Islet of Langerhans (tissue), 1 donor: ENCODE data around the gene CPNE5.
"Not testable (repeated sequence)": the region's sequence is repeated elsewhere in the genome, so short reads cannot be mapped to it uniquely, and the experiment has no call there.

Experiments used
- FAIRE-seq: peaks from one replicate; lab custom pipeline; 2011; peaks lifted over from hg19 to GRCh38; lab: Jason Lieb, UNC

CPNE5 gene

DNA sequence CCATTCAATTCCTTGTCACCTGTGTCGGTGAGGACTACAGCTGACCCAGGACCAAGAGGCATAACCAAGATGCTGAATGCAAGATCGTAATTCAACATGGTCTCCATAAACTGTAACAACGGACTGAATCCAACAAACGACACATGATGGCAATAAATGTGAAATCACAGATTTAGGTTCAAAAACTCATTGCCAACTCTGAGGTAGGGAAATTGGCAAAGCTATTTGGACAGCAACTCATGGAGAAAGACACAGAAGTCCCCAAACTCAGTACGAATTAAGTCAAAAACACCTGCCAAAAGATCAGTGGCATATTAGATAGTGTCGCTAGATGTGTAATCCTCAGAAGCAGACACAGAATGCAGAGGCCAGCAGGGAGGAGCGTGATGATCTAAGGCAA lies 25.0 kb downstream of the CPNE5 start:
- no peak for FAIRE-seq

DNA sequence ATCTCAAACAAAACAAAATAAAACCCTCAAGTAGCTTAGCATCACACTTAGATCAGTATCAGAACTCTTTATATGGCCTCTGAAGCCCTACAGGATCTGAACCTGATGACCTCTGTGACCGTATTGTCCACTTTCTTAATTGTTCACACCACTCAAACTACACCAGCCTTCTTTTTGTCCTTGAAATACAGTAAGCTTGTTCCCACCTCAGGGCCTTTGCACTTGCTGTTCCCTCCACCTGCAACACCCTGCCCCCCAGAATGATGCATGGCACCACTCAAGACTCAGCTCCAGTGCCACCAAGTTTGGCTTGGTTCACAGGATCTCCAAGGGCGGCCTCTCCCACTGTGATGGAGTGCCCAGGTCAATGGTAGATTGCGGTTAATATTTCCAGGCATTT lies 25.7 kb downstream of the CPNE5 start:
- no peak for FAIRE-seq

DNA sequence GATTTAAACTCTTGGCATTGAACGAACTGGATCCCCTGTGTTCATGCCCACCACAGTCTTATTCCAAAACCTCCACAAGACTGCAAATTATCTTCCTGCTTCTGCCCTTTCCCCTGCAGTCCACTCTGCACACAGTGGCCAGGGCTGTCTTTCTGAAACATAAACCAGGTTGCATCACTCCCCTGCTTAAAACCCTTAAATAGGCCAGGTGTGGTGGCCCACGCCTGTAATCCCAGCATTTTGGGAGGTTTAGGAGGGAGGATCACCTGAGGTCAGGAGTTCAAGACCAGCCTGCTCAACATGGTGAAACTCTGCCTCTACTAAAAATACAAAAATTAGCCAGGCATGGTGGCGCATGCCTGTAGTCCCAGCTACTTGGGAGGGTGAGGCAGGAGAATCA lies 26.2 kb downstream of the CPNE5 start:
- not testable (repeated sequence) for FAIRE-seq

DNA sequence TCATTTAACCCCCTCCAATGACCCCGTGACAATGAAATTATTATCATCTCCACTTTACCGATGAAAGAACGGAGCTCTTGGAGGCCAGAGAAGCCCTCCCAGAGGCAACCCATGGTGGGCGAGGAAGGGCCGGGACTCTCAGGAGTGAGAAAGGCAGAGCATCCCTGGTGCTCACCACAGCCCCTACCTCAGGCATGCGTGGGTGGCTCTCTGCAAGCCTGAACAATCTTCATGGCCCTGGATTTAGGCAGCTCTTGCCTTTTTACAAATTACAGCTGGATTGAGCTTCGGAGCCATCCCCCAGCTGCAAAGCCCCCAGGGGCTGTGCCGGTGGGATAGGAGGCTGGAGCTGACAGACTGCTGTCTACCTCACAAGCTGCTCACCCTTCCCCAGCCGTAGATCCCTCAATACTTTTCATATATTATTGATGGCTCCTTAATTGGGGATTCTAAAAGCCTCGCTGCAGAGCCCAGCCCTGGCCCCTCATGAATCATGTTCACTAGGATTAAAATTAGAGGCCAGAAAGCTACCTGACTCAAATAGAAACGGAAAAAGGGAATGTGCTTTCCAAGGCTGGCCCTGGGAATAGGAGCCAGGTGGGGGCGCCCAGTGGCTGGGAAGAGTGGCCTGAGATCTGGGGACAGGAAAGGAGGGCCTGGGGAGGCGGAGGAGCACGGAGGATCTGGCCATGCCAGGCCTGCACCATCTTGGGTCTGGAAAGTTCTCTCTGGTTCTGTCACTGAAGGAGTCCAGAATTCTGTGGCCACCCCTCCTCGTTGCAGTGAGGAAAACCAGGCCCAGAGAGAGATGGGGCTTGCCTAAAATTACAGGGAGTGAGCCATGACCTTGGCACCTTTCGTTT lies 29.1 kb downstream of the CPNE5 start:
- no peak for FAIRE-seq

DNA sequence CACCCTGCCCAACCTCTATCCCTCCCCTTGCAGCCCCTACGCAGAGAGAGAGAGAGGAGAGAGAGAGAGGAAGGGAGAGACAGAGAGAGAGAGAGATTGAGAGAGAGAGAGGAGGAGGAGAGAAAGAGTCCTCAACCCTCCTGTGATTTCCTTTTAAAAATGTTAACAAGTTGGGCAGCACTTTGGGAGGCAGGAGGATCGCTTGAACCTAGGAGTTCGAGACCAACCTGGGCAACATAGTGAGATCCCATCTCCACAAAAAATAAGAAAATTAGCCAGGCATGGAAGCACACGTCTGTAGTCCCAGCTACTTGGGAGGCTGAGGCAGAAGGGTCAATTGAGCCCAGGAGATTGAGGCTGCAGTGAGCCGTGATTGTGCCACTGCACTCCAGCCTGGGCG lies 30.1 kb downstream of the CPNE5 start:
- FAIRE-seq: no peak

DNA sequence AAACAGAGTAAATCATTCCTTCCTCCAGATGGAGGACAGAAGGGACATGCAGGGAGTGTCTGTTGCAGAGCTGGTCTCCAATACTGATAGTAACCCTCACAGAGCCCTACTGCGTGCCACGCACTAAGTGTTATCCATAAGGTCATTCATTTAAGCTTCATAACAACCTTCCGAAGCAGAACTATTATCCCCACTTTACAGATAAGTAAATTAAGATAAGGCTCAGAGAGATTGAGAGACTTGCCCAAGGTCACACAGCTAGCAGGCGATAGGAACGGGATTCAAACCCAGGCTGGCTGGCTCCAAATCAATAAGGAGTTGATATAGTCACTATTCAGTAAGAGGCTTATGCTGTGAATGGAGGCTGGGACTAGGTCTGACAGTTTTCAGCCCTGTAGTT lies 30.6 kb downstream of the CPNE5 start:
- FAIRE-seq: no peak

DNA sequence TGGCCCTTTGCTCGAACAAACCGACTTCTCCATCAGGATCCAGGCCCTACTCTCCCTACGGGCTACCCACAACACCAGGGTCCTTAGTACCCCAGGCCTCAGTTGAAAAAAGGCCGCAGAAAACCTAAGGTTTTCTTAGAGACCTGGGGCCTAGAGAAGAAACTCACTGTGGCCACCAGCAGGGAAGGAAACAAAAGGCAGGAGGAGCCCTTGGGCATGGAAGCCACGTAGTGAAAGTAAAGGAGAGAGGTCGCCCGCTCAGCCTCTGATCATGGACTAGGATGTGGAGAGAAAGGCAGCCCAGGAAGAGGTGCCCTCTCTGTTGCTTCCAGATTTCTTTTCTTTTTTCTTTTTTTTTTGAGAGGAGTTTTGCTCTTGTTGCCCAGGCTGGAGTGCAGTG lies 31.5 kb downstream of the CPNE5 start:
- FAIRE-seq: no peak

DNA sequence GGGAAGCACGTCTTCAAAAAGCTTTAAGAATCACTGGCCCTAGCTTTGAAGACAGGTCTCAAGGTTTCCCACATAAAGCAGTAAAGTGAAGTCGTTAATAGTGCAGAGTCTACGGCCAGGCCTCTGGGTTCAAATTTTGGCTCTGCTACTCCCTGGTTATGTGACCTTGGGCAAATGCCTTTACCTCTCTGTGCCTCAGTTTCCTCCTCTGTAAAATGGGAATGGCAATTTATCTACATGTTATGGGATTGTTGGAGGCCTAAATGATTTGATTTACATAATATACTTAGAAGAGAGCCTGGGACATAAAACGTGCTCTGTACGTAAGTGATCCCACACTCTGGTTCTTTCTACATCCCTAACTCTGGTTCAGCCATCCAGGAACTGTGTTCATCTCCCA lies 32.1 kb downstream of the CPNE5 start:
- FAIRE-seq: no peak

DNA sequence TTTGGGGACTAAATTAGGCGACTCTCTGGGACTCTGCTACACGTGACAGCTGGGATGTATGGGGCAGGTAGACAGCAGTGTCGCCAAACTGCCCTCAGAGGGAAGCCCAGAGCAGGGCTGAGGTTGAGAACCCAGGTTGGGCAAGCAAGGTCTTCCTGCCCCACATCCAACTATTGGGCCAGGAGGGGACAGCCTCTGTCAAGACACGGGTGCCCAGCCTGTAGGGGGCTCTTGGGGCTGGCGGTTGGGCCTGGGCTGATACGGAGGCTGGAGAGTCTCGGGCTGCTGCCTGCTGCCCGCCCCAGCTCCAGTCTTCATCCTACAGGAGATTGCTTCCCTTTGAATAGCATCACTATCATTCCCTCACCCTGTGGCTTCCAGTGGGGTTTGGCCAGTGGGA lies 33.3 kb downstream of the CPNE5 start:
- no peak for FAIRE-seq

DNA sequence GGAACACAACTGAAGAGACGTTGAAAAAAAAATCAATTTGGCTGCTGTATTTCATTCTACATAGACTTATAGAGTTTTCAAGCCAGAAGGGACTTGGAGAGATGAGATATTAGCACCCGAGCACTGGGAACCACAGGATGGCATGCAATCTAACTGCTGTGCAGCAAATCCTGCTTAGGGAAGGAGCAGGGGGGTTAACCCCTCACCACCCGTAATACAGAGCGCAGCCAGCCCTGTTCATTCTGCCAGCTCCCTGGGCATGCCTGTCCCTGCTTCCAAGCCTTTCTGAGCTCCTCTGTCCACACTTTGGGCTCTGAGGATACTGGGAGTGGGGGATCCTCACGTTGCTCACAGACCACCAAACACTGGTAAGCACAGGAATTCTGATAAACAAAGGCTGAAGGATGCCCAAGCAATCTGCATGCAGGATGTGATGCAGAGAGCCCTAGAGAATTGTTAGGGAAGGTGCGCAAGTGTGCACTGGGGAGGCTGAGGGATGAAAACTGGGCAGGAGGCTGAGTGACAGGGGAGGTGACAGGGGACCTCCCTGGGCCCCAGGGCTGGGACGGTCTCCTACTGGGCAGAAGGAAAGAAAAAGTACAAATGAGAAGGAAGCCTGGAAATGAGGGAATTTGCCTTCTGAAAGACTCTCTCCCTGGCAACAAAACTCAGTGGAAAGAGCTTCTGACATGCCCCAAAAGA lies 34.0 kb downstream of the CPNE5 start:
- FAIRE-seq: no peak

DNA sequence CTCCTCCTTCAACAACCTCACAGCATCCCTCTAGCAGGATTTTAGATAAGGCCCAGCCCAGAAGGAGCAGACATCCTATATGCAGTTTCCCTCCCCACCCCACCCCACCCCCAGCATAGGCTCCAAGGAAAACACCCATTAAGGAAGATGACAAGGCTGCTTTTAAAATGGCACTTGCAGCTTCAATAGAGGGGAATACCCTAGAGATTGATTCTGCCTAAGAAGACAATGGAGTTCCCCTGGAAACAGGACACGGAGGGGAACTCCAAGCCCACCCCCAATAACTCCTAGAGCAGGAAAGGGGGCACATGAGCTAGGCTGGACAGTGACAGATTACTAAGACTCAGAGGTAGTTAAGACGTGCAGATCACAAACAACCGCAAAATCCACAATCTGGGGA lies 34.7 kb downstream of the CPNE5 start:
- no peak for FAIRE-seq

DNA sequence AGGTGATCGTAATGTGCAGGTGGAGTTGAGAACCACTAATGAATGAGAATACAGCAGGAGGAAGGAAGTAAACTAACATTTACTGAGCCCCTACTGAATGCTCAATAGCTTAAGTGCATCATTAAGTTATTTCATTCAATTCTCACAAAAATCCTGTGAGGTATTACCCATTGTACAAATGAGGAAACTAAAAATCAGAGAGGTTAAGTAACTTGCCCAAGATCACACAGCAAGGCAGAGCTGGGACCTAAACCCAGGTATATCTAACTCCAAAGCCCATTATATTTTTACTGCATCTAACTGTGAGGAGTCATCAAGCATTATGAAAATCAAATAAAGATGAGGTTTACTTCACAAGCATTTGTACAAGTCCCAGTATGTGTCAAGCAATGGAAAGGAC lies 35.3 kb downstream of the CPNE5 start:
- no peak for FAIRE-seq

DNA sequence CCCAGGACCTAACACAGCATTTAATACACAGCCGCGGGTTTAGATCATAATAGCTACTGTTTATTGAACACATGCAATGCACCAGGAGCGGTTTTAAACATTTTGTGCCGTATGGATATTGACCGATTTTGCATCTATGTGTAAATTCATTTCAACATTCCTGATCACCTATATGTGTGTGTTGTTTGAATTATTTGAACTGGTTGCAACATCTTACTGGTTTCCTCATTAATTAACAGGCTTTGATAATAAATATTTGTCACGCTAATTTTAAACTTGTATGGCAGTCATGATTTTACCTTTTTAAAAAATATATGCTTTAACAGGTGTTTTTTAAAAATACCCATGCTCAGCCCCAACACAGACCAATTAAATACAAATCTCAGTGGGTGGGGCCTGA lies 35.8 kb downstream of the CPNE5 start:
- no peak for FAIRE-seq

DNA sequence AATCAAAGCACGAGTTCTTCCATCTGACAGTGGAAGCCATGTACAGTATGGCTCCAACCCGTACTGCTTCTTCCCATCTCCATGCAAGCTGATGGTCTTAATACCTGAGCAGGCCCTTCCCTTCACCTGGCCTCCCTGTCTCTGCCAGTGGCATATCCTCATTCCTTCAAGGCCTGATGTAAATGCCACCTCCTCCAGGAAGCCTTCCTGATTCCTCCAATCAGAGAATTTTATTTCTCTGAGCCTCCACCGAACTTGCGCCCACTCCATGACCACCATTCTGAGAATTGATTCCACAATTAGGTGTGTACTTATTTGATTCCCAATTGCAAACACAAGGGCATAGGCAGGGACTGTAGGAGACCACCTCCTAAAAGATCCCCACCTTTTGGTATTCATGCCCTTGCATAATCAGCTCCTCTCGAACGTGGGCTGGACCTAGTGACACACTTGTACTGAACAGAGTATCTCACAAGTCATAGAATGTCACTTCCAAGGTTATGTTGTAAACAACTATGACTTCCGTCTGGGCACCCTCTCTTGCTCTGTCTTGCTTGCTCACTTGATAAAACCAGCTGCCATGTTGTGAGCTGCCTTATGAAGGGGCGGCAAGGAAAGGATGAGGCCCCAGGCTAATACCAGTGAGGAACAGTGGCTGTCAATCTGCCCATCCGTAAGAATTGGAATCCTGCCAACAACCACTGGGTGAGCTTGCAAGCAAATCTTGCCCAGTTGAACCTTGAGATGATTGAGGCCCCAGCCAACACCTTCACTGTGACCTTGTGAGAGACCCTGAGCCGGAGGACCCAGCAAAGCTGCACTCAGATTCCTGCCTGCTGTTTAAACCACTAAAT lies 38.8 kb downstream of the CPNE5 start:
- no peak for FAIRE-seq

DNA sequence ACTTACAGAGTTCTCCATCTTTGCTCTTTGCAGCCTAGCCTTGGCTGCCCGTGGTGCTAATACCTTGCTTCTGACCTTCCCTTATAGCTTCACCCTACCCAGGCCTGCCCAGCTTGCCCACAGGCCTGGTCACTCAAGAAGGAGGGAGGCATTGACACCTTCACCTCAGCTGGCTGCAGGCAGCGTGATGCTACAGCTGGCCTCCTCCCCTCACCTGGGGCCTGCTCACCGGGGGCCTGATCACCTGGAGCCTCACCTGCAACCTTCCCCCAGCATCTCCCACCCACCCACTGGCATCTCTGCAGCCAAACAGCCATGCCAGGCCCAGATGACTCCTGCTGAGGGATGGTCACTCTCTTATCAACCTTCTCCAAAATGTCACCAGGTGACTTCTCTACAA lies 40.4 kb downstream of the CPNE5 start:
- FAIRE-seq: no peak

DNA sequence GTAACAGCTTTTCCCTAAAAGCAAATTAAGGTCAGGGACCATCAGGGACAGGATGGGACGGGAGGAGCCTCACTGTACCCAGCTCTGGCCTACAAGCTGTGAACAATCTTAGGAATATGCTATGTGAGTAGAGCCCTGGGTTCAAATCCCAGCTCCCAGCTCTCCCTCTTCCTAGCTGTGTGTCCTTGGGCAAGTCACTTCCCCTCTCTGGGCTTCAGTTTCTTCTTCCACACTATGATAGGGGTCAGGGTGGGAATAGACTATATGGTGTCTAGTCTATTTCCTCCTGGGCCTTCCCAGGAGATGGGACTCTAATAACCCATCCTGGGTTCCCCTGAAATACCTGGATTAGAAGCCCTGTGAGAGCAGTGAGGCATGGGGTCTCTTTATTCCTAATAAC lies 41.6 kb downstream of the CPNE5 start:
- FAIRE-seq: no peak

DNA sequence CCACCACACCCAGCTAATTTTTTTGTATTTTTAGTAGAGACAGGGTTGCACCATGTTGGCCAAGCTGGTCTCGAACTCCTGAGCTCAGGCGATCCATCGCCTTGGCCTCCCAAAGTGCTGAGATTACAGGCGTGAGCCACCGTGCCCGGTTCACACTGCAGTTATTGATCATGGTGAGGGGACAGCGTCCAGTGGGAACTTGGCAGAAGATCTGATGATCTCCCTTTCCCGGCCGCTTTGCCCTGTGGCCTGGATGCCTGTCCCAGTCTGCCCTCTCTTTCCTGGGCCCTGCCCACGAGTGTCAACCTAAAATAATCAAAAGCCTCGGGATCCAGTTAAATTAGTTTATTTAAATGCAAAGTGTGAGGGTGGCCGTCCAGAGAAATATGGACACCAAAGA lies 42.2 kb downstream of the CPNE5 start:
- no peak for FAIRE-seq

DNA sequence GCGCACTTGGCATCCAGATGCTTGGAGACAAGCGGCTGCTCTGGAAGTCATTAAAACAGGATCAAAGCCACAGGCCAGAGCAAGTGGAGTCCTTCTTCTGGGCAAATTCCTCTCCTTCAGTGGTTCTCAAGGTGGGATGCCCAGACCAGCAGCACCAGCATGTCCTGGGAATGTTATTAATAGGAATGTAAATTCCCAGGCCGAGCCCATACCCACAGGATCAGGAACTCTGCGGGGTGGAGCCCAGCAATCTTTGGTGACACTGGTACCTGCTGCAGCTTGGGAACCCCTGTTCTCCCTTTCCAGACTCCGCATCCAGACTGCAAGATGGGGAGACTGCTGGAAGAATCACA lies 44.6 kb downstream of the CPNE5 start:
- FAIRE-seq: no peak

DNA sequence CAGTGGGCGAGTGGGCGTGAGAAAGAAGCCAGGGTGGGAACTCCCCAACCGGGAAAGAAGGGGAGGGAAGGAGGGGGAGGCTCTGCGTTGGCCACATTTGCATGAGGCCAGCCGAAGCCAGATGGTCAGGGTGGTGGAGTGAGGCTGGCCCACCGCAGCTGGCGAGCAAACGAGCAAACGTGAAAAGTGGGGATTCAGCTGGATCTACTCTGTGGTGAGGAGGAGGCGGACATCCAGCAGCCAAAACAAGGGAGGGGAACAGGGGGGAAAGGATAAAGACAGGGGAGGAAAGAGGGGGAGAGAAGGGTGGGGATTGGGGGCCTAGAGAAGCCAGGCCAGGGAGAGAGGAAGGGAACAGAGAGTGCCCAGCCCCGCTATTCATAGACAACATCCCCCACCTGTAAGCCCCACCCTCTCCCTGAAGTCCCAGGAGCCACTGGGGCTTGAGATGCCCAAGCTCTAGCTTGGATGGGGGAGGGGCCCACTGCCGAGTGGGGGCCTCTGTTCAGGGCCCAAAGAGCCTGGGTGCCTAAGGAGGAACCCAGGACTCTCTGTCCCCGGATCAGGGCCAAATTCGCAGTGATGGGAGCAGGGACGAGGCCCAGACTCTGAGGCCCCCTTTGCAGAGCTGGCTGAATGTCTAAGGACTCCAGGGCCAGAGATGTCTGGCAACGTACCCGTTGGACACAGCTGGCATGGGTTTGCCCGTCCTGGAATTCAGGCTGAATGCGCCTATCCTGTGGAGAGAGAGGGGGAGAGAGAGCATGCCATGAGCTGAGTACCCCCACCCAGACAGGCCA lies 45.1 kb downstream of the CPNE5 start:
- no peak for FAIRE-seq

DNA sequence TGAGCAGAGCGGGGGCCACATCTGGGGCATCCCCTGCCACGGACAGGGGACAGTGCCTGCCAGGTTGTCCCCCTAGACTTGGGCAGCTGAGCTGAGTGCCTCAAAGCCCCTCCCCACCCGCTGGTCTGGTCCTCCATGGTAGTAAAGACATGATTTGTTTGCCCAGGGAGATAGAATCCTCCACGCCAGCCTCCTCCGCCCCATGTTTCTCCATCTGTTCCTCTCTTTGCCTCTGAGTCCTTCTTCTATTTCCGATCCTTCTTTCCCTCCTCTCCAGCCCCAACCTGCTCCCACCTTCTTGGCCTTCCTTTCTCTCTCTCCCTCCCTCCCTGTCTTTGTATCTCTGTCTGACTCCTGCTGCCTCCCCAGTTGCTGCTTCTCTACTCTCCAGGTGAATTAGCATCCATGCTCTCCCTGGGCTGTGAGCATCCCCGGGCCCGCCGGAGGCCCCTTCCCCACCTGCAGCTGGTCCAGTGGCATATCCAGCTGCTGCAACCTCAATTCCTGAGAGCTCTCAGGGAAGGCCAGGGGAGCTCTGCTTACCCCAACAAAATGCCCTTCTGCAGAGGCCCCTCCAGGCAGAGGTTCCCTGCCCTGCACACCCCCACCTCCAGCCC lies 45.8 kb downstream of the CPNE5 start:
- FAIRE-seq: no peak

DNA sequence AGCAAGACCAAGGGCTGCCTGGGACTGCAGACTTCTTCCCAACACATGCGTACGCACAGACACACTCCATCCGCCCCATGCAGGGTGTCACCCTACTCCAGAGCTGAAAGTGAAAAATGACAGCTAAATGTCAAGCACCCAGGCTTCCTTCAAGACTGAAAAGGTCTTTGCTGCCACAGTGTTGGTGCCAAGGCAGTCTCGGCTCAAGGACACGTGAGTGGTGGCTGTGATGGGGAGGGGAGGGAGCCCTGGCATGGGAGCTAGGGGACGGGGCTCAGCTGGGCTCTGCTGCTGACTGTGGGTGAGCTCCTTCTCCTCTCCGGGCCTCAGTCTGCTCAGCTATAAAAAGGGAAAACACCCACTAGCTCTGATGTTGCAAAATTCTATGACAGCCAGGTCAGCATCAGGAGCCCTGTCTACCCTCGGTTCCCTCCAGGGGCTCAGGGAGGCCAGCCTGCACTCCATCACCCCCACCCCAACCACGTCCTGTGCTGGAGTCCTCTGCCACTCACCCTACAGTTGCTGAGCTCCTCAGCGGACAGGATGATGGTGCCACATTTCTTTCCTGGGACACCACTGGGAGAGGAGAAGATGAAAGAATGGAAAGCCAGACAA lies 47.6 kb downstream of the CPNE5 start:
- no peak for FAIRE-seq
